Measurements from ENCODE around the gene NOLC1.

GRCh38 chr10:102151774-102152544 is at the start of gene NOLC1:
- TF ChIP-seq CREB1 (IDR thresholded peaks at IDR 0.05; ENCODE audit: low read depth) (peak; percentile 99), MYC (IDR thresholded peaks at IDR 0.05; ENCODE audit: insufficient read depth, insufficient read length, insufficient replicate concordance, low read length, severe bottlenecking) (peak; percentile 93), BCL3 (IDR thresholded peaks at IDR 0.05; ENCODE audit: borderline replicate concordance, insufficient read depth, low read depth, low read length, poor library complexity, severe bottlenecking) (peak; percentile 82)
